OCI-LY3 (cell line): ENCODE data around the gene PLA2G4A.

Source experiments
- CTCF ChIP-seq: fragments of 200-600, 300-600 bp; sonication (generic); IDR thresholded peaks from 2 replicates; pipeline ENCODE4 v1.5.1; 2014; ENCODE audit warnings: antibody characterized with exemption, low read length, low read depth
- EZH2phosphoT487 ChIP-seq: fragments of 200-600 bp; shearing (Covaris generic); IDR thresholded peaks from 2 replicates; pipeline ENCODE4 v1.6.1; 2018; ENCODE audit warnings: antibody characterized with exemption, mixed run types, low read depth

GRCh38 chr1:186865857-186866256 lies 37.1 kb downstream of the PLA2G4A start:
- TF ChIP-seq CTCF = no peak
- TF ChIP-seq EZH2phosphoT487 = no peak
